ENCODE data around the gene KHDRBS2. TPM values are rescaled to one million over a fixed set of nuclear protein-coding genes. Genes with fewer than 3 reads are reported as not detected.

Gene KHDRBS2
- total RNA-seq, 1 experiment from 2014 or later: not detected

- H3K4me3 ChIP-seq: no peak overlapping the region
- BruUV-seq (replicated peaks): no TSS peak
- POLR2A ChIA-PET (ENCODE audit: unreplicated experiment): no interaction called here
Measured at GRCh38 chr6:61688165-61688564, 597.9 kb downstream of the KHDRBS2 start.

GRCh38 chr6:61682562-61682961 is 603.5 kb downstream of the KHDRBS2 start:
- Histone ChIP-seq H3K4me3 (no peak overlapping the region), H2AFZ (no peak overlapping the region), H3K4me2 (no peak overlapping the region), H3K79me2 (ENCODE audit: low read depth) (no peaks in the 10 kb centered on the region), H3K27me3 (ENCODE audit: insufficient read depth, low read depth) (no peaks in the 10 kb centered on the region), H3K27ac (no peak overlapping the region), H3K36me3 (ENCODE audit: low read depth) (no peaks in the 10 kb centered on the region), H3K9me2 (ENCODE audit: insufficient read depth) (no peaks in the 10 kb centered on the region), H3K4me1 (replicated peaks; ENCODE audit: insufficient read depth) (no peaks in the 10 kb centered on the region), H3F3A (ENCODE audit: insufficient read depth, low read depth) (no peaks in the 10 kb centered on the region), H4K20me1 (ENCODE audit: insufficient read depth) (no peaks in the 10 kb centered on the region), H3K9me3 (ENCODE audit: insufficient read depth, low read depth) (no peaks in the 10 kb centered on the region)
- intact Hi-C loops (cut with micrococcal nuclease; ENCODE audit: unreplicated experiment): no loop called here
- TF ChIP-seq CTCF (conservative IDR thresholded peaks at IDR 0.05): no peak
- TF ChIP-seq EZH2 (IDR thresholded peaks at IDR 0.05; ENCODE audit: low read depth): no peak
- ChIA-PET CTCF (no interaction called here), POLR2A (ENCODE audit: unreplicated experiment) (no interaction called here)
- DNase-seq: no peak
- BruUV-seq (replicated peaks): no TSS peak

More at GRCh38 chr6:61688165-61688564, 597.9 kb downstream of the KHDRBS2 start:
- DNase-seq: no peak
- Histone ChIP-seq H3K27me3 (ENCODE audit: insufficient read depth, low read depth) (no peaks in the 10 kb centered on the region), H3K36me3 (ENCODE audit: low read depth) (no peaks in the 10 kb centered on the region), H3K4me1 (replicated peaks; ENCODE audit: insufficient read depth) (no peaks in the 10 kb centered on the region), H3F3A (ENCODE audit: insufficient read depth, low read depth) (no peaks in the 10 kb centered on the region), H3K9me2 (ENCODE audit: insufficient read depth) (no peaks in the 10 kb centered on the region), H4K20me1 (ENCODE audit: insufficient read depth) (no peaks in the 10 kb centered on the region), H3K9me3 (ENCODE audit: insufficient read depth, low read depth) (no peaks in the 10 kb centered on the region), H2AFZ (no peak overlapping the region), H3K27ac (no peak overlapping the region), H3K79me2 (ENCODE audit: low read depth) (no peaks in the 10 kb centered on the region), H3K4me2 (no peak overlapping the region)
- TF ChIP-seq EZH2 (IDR thresholded peaks at IDR 0.05; ENCODE audit: low read depth) (no peak), CTCF (conservative IDR thresholded peaks at IDR 0.05) (no peak)
- intact Hi-C loops (cut with micrococcal nuclease; ENCODE audit: unreplicated experiment): no loop called here
- CTCF ChIA-PET: no interaction called here

- no TSS peak for BruUV-seq (replicated peaks)
- POLR2A ChIA-PET (ENCODE audit: unreplicated experiment): no interaction called here
- TF ChIP-seq EZH2 (IDR thresholded peaks at IDR 0.05; ENCODE audit: low read depth) (no peak), CTCF (conservative IDR thresholded peaks at IDR 0.05) (no peak)
Measured at GRCh38 chr6:61679625-61680024, 606.4 kb downstream of the KHDRBS2 start.

More at GRCh38 chr6:61679625-61680024, 606.4 kb downstream of the KHDRBS2 start:
- no peaks in the 10 kb centered on the region for H3K9me2 ChIP-seq (ENCODE audit: insufficient read depth)
- H3K79me2 ChIP-seq (ENCODE audit: low read depth): no peaks in the 10 kb centered on the region
- no peaks in the 10 kb centered on the region for H3K4me1 ChIP-seq (replicated peaks; ENCODE audit: insufficient read depth)
- intact Hi-C loops (cut with micrococcal nuclease; ENCODE audit: unreplicated experiment): no loop called here
- no peaks in the 10 kb centered on the region for H3K27me3 ChIP-seq (ENCODE audit: insufficient read depth, low read depth)
- H3F3A ChIP-seq (ENCODE audit: insufficient read depth, low read depth): no peaks in the 10 kb centered on the region
- H3K4me3 ChIP-seq: no peak overlapping the region
- H3K36me3 ChIP-seq (ENCODE audit: low read depth): no peaks in the 10 kb centered on the region
- DNase-seq: no peak
- H3K27ac ChIP-seq: no peak overlapping the region
- H4K20me1 ChIP-seq (ENCODE audit: insufficient read depth): no peaks in the 10 kb centered on the region
- CTCF ChIA-PET: no interaction called here
- no peaks in the 10 kb centered on the region for H3K9me3 ChIP-seq (ENCODE audit: insufficient read depth, low read depth)
- no peak overlapping the region for H2AFZ ChIP-seq
- no peak overlapping the region for H3K4me2 ChIP-seq

Data from PC-9 (cell line).